OCI-LY1 (cell line): ENCODE results near the gene MTG2.

Source experiments
- CTCF ChIP-seq: fragments of 200-600 bp; sonication (generic), shearing (Covaris generic); IDR thresholded peaks from 2 replicates; pipeline ENCODE4 v1.5.1; 2017; ENCODE audit warnings: mild to moderate bottlenecking, antibody characterized with exemption, low read length, moderate library complexity, mixed read lengths
- EZH2 ChIP-seq: fragments of 200-600 bp; sonication (generic), shearing (Covaris generic); IDR thresholded peaks from 2 replicates; pipeline ENCODE4 v1.8.0; 2017; ENCODE audit warnings: borderline replicate concordance, mixed run types, mild to moderate bottlenecking, antibody characterized with exemption, low read length, moderate library complexity, mixed read lengths

GRCh38 chr20:62182469-62183425, at the start of gene MTG2:
- no peak for TF ChIP-seq CTCF
- no peak for TF ChIP-seq EZH2
